ENCODE measurements around the gene FOXP1. TPM values are rescaled to one million over a fixed set of nuclear protein-coding genes. Genes with fewer than 3 reads are reported as not detected.

Gene FOXP1
- total and polyA plus RNA-seq, 9 of the 15 experiments (the other 6 are each of a cell fraction or from before 2014, with no cell fraction given) = 7.7 to 34.5 (median 13.7) TPM

- TF ChIP-seq ZNF639 (CRISPR knock-in tag; conservative IDR thresholded peaks at IDR 0.05 in 1 of 2, IDR thresholded peaks at IDR 0.05 in 1 of 2) (no peak), KDM4B (IDR thresholded peaks at IDR 0.05; ENCODE audit: borderline replicate concordance in 2 of 2, low read depth in 1 of 2) (no peak), MLLT1 (IDR thresholded peaks at IDR 0.05) (0 out of 4 replicates have a peak, but pooled peaks of 1 of the 2 experiments have one; percentile 25), HMGN3 (IDR thresholded peaks at IDR 0.05; ENCODE audit: borderline replicate concordance, extremely low read depth, insufficient read length, low read depth, low read length) (no peak), MGA (IDR thresholded peaks at IDR 0.05) (no peak), E2F1 (CRISPR knock-in tag; IDR thresholded peaks at IDR 0.05) (no peak), SAP30 (IDR thresholded peaks at IDR 0.05; ENCODE audit: borderline replicate concordance, insufficient read depth, low read depth, low read length, poor library complexity, severe bottlenecking) (no peak), TSC22D4 (tag; IDR thresholded peaks at IDR 0.05) (no peak), MIER1 (IDR thresholded peaks at IDR 0.05; ENCODE audit: low read depth) (no peak), CREM (IDR thresholded peaks at IDR 0.05; ENCODE audit: low read depth) (no peak)
Measured at GRCh38 chr3:70916375-70917055, 667.0 kb downstream of the FOXP1 start (continued).
